ENCODE data around the gene ZGPAT. TPM values are rescaled to one million over a fixed set of nuclear protein-coding genes. Genes with fewer than 3 reads are reported as not detected.

The ZGPAT gene
- total RNA-seq, 1 experiment from 2014 or later: 27.2 TPM

- Histone ChIP-seq H2AFZ (no peak overlapping the region), H3K4me2 (peak overlapping the region; percentile 5), H3K4me3 (no peak overlapping the region), H3K27me3 (ENCODE audit: insufficient read depth, low read depth) (no peaks in the 10 kb centered on the region), H3K79me2 (ENCODE audit: low read depth) (no peaks in the 10 kb centered on the region), H3K27ac (no peak overlapping the region), H3F3A (ENCODE audit: insufficient read depth, low read depth) (no peaks in the 10 kb centered on the region; the same call in none of the 2 replicates), H3K4me1 (replicated peaks; ENCODE audit: insufficient read depth) (peaks cover 11% of the 10 kb centered on the region), H4K20me1 (ENCODE audit: insufficient read depth) (no peaks in the 10 kb centered on the region), H3K36me3 (ENCODE audit: low read depth) (no peaks in the 10 kb centered on the region), H3K9me2 (ENCODE audit: insufficient read depth) (no peaks in the 10 kb centered on the region), H3K9me3 (ENCODE audit: insufficient read depth, low read depth) (no peaks in the 10 kb centered on the region)
- POLR2A ChIA-PET (ENCODE audit: unreplicated experiment): interaction anchor here (1.1 kb wide), 1 partner anchor 87 kb away, joined by 4 read pairs; the partner anchor contains the start of gene TPD52L2
- CTCF ChIA-PET: interaction anchor here (0.5 to 1.0 kb wide), 2 partner anchors 18 to 87 kb away, joined by 3 to 12 read pairs; partner anchors contain the start of gene TPD52L2
- intact Hi-C loops (cut with micrococcal nuclease; ENCODE audit: unreplicated experiment): no loop called here
- no TSS peak for BruUV-seq (replicated peaks)
- DNase-seq: peak in 1 of 2 experiments; percentile 63
- TF ChIP-seq CTCF (conservative IDR thresholded peaks at IDR 0.05) (no peak), EZH2 (IDR thresholded peaks at IDR 0.05; ENCODE audit: low read depth) (no peak)
Measured at GRCh38 chr20:63778034-63778752, 70.4 kb downstream of the ZGPAT start.

GRCh38 chr20:63778857-63779256 lies 71.0 kb downstream of the ZGPAT start:
- no peaks in the 10 kb centered on the region; the same call in none of the 2 replicates for H3F3A ChIP-seq (ENCODE audit: insufficient read depth, low read depth)
- H3K4me1 ChIP-seq (replicated peaks; ENCODE audit: insufficient read depth): peaks cover 11% of the 10 kb centered on the region
- TF ChIP-seq EZH2 (IDR thresholded peaks at IDR 0.05; ENCODE audit: low read depth): no peak
- TF ChIP-seq CTCF (conservative IDR thresholded peaks at IDR 0.05): no peak
- no peak overlapping the region for H3K27ac ChIP-seq
- ChIA-PET CTCF (interaction anchor here (0.5 to 1.0 kb wide), 2 partner anchors 18 to 86 kb away, joined by 3 to 12 read pairs; partner anchors contain the start of gene TPD52L2), POLR2A (ENCODE audit: unreplicated experiment) (no interaction called here)
- no peaks in the 10 kb centered on the region for H3K9me2 ChIP-seq (ENCODE audit: insufficient read depth)
- H3K4me2 ChIP-seq: no peak overlapping the region
- intact Hi-C loops (cut with micrococcal nuclease; ENCODE audit: unreplicated experiment): no loop called here
- no peaks in the 10 kb centered on the region for H4K20me1 ChIP-seq (ENCODE audit: insufficient read depth)
- no peak for DNase-seq
- BruUV-seq (replicated peaks): no TSS peak
- H3K9me3 ChIP-seq (ENCODE audit: insufficient read depth, low read depth): no peaks in the 10 kb centered on the region
- no peaks in the 10 kb centered on the region for H3K79me2 ChIP-seq (ENCODE audit: low read depth)
- H3K36me3 ChIP-seq (ENCODE audit: low read depth): no peaks in the 10 kb centered on the region
- H2AFZ ChIP-seq: no peak overlapping the region
- H3K27me3 ChIP-seq (ENCODE audit: insufficient read depth, low read depth): no peaks in the 10 kb centered on the region
- no peak overlapping the region for H3K4me3 ChIP-seq

GRCh38 chr20:63781181-63781580 lies 73.3 kb downstream of the ZGPAT start:
- H3K9me3 ChIP-seq (ENCODE audit: insufficient read depth, low read depth): no peaks in the 10 kb centered on the region
- H3K9me2 ChIP-seq (ENCODE audit: insufficient read depth): no peaks in the 10 kb centered on the region
- H3K27me3 ChIP-seq (ENCODE audit: insufficient read depth, low read depth): no peaks in the 10 kb centered on the region
- H4K20me1 ChIP-seq (ENCODE audit: insufficient read depth): no peaks in the 10 kb centered on the region
- H3K4me2 ChIP-seq: no peak overlapping the region
- H3K27ac ChIP-seq: no peak overlapping the region
- no peak for TF ChIP-seq CTCF (conservative IDR thresholded peaks at IDR 0.05)
- no peak for TF ChIP-seq EZH2 (IDR thresholded peaks at IDR 0.05; ENCODE audit: low read depth)
- BruUV-seq (replicated peaks): no TSS peak
- H3K4me1 ChIP-seq (replicated peaks; ENCODE audit: insufficient read depth): peaks cover 11% of the 10 kb centered on the region
- H3K4me3 ChIP-seq: no peak overlapping the region
- no peaks in the 10 kb centered on the region for H3K79me2 ChIP-seq (ENCODE audit: low read depth)
- no peaks in the 10 kb centered on the region for H3K36me3 ChIP-seq (ENCODE audit: low read depth)
- H3F3A ChIP-seq (ENCODE audit: insufficient read depth, low read depth): no peaks in the 10 kb centered on the region; the same call in none of the 2 replicates
- H2AFZ ChIP-seq: no peak overlapping the region
- intact Hi-C loops (cut with micrococcal nuclease; ENCODE audit: unreplicated experiment): no loop called here
- no peak for DNase-seq
- CTCF ChIA-PET: no interaction called here
- POLR2A ChIA-PET (ENCODE audit: unreplicated experiment): no interaction called here
